T-cell (primary cell): ENCODE results near the gene AMOTL2. TPM values are rescaled to one million over a fixed set of nuclear protein-coding genes. Genes with fewer than 3 reads are reported as not detected.

Experiments
- ATAC-seq, 4 experiments: fragments of 200-7000 bp in 3 of 4; fragments of 150-1000 bp in 1 of 4; cut with Tn5 transposase; replicated peaks in 1 of 4; 1 replicate in 3 of 4; 2 replicates in 1 of 4; pipeline ENCODE4 v1.10.0; 2021; ENCODE audit warnings: moderate library complexity in 3 of 4, mild to moderate bottlenecking in 2 of 4, moderate number of reproducible peaks in 1 of 4
- CTCF ChIA-PET, 2 donors: fragments of 300-600 bp; sonication (Branson Sonifier 250); formaldehyde crosslinking; loops; one replicate each; lab custom pipeline; 2022; ENCODE audit warnings: antibody characterized with exemption in 2 of 2; lab: Charles Lee
- POLR2A ChIA-PET, 2 donors: fragments of 300-600 bp; sonication (Branson Sonifier 250); formaldehyde crosslinking; loops; one replicate each; lab custom pipeline; 2022; ENCODE audit warnings: antibody characterized with exemption in 2 of 2; lab: Charles Lee
- DNase-seq, 35 experiments: peaks; one replicate each; pipeline versions ENCODE4 v3.0.0 to v3.0.0-alpha.2; 2013 to 2023
- H3K27ac ChIP-seq: one replicate; pipeline ENCODE4 v1.5.1; 2013; ENCODE audit warnings: low read length
- H3K27me3 ChIP-seq, 2 experiments: replicated peaks in 1 of 2; 1 replicate in 1 of 2; 2 replicates in 1 of 2; pipeline versions ENCODE4 v1.6.1 to v1.7.0; 2013; ENCODE audit warnings: low read length in 1 of 2, mixed read lengths in 1 of 2; ENCODE audit not compliant: control insufficient read depth in 2 of 2, insufficient read depth in 2 of 2; ENCODE audit errors: extremely low read depth in 1 of 2
- H3K36me3 ChIP-seq, 2 donors: 1 replicate in 1 of 2; 2 replicates in 1 of 2; pipeline versions ENCODE4 v1.6.1 to v1.7.0; 2013; ENCODE audit warnings: low read length in 1 of 2; ENCODE audit not compliant: control insufficient read depth in 2 of 2, insufficient read depth in 1 of 2; ENCODE audit errors: extremely low read depth in 1 of 2
- H3K4me1 ChIP-seq, 2 experiments: 1 replicate in 1 of 2; 2 replicates in 1 of 2; pipeline versions ENCODE4 v1.6.1 to v1.7.0; 2013; ENCODE audit warnings: low read length in 2 of 2, mixed read lengths in 1 of 2; ENCODE audit not compliant: insufficient read depth in 2 of 2, control insufficient read depth in 1 of 2; ENCODE audit errors: extremely low read depth in 1 of 2
- H3K4me3 ChIP-seq, 2 donors: 1 replicate in 1 of 2; 2 replicates in 1 of 2; pipeline versions ENCODE4 v1.5.1 to v1.7.0; 2013; ENCODE audit warnings: mild to moderate bottlenecking in 2 of 2, low read length in 1 of 2, moderate library complexity in 1 of 2; ENCODE audit not compliant: control insufficient read depth in 1 of 2; ENCODE audit errors: extremely low read depth in 1 of 2
- H3K9me3 ChIP-seq: 2 replicates; pipeline ENCODE4 v1.7.0; 2013
- H3K27ac Mint-ChIP-seq, 2 donors: one replicate each; pipeline ENCODE4 v1.8.0; 2020 to 2021; ENCODE audit warnings: mild to moderate bottlenecking in 2 of 2, mixed read lengths in 2 of 2
- H3K27me3 Mint-ChIP-seq, 2 donors: one replicate each; pipeline ENCODE4 v1.8.0; 2021 to 2022; ENCODE audit warnings: mixed read lengths in 2 of 2
- H3K36me3 Mint-ChIP-seq: one replicate; pipeline ENCODE4 v1.8.0; 2021; ENCODE audit warnings: mixed read lengths
- H3K4me1 Mint-ChIP-seq, 3 donors: one replicate each; pipeline ENCODE4 v1.8.0; 2020 to 2022; ENCODE audit warnings: mixed read lengths in 3 of 3, mild to moderate bottlenecking in 1 of 3
- H3K4me3 Mint-ChIP-seq, 3 donors: one replicate each; pipeline ENCODE4 v1.8.0; 2020 to 2022; ENCODE audit warnings: mild to moderate bottlenecking in 3 of 3, mixed read lengths in 3 of 3, moderate library complexity in 3 of 3
- H3K9me3 Mint-ChIP-seq, 3 donors: one replicate each; pipeline ENCODE4 v1.8.0; 2020 to 2022; ENCODE audit warnings: mixed read lengths in 3 of 3
- WGBS: methylation state at CpG from one replicate; pipeline ENCODE4 v1.1.5; 2013; ENCODE audit warnings: missing lambda C conversion rate; ENCODE audit not compliant: insufficient coverage; 5-methylcytosine and 5-hydroxymethylcytosine counted together
- total RNA-seq, 35 experiments: library from RNA in 6 of 35; stranded (reverse) in 6 of 35; fragments of 120-200 nt in 1 of 35; gene quantifications; one replicate each; pipeline versions ENCODE4 v1.2.1 to v1.2.4 and lab custom pipeline; 2013 to 2026

AMOTL2 gene
- total RNA-seq, 5 donors from 2014 or later (not counting 1 experiment from before 2014, with no cell fraction given) = 0.20 to 0.96 (median 0.76) TPM; not detected in 2

DNA sequence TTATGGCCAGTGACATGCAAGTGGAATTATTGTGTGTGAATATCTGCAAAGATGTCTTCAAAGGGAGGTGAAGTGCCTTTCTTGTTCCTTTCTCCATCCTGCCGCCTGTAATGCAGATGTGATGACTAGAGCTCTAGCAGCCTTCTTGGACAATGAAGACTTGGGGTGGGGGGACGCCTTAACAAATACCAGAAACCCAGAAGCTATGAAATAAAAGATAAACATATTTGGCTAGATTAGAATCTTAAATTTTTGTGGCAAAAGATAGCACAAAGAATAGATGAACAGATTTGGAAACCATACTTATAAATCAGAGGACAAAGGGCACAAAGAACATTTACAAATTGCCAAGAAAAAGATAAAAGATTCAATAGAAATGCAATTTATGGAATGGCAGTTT, 56.1 kb downstream of the AMOTL2 start:
- Histone ChIP-seq H3K36me3 (no peaks in the 10 kb centered on the region), H3K27ac (no peak overlapping the region), H3K4me1 (no peaks in the 10 kb centered on the region), H3K27me3 (peaks cover 3 to 26% of the 10 kb centered on the region in 2 experiments), H3K4me3 (no peak overlapping the region), H3K9me3 (no peaks in the 10 kb centered on the region)
- ATAC-seq (no peak), DNase-seq (no peak)
- ChIA-PET CTCF (interaction anchor here in 1 of 2 donors (1.3 kb wide), 1 partner anchor 10 kb away, joined by 5 read pairs; no protein-coding TSS in a partner anchor), POLR2A (no interaction called here)
- H3K27ac Mint-ChIP-seq = no peak overlapping the region
- H3K36me3 Mint-ChIP-seq = no peaks in the 10 kb centered on the region
- H3K9me3 Mint-ChIP-seq = no peaks in the 10 kb centered on the region
- H3K27me3 Mint-ChIP-seq = peaks cover 17 to 24% of the 10 kb centered on the region in 2 donors
- no CpG with 5 or more reads among the region's 2 CpGs for WGBS
- H3K4me3 Mint-ChIP-seq = no peak overlapping the region
- peaks cover 0 to 4% (median 3%) of the 10 kb centered on the region in 3 donors for H3K4me1 Mint-ChIP-seq

DNA sequence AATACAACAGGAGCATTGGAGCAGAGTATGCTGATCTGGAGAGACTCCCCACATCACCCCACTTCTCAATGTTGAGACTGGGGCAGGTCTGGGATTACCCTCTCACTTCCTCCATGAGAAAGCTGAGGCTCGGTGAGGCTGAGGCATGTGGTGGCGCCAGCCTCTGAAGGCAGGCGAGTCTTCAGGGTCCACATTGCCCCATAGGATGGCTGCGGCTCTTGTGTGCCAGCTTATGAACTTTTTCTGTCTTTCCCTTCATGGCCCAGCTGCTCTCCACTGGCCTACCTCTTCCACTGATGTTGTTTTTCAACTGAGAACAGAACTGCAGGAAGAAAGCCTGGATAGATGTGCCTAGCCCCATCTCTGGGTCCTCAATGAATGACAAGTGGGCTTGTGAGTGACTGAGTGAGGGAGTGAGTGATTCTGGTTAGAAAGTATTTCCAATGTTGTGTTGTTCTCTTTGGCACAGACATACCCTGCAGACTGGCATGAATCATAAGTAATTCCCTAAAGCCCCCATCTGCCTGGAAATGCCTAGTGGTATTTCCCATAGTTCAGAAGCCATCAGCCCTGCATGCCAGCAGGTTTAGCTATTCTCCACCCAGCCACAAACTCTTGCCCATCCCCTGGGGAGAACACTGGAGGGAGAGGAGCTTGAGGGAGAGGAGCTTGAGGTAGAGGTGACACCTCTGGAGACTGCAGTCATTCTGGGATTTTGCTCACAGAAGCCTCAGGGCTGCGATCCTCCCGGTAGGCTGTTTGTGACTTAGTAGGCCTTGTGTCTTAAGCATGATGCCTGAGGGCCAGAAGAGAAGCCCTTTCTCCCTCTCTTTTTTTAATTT, 56.9 kb downstream of the AMOTL2 start:
- H3K27me3 Mint-ChIP-seq = peaks cover 17 to 24% of the 10 kb centered on the region in 2 donors
- no peak overlapping the region for H3K4me3 Mint-ChIP-seq
- peaks cover 0 to 5% (median 4%) of the 10 kb centered on the region in 3 donors for H3K4me1 Mint-ChIP-seq
- Histone ChIP-seq H3K27ac (no peak overlapping the region), H3K4me1 (no peaks in the 10 kb centered on the region), H3K27me3 (peaks cover 3 to 34% of the 10 kb centered on the region in 2 experiments), H3K36me3 (no peaks in the 10 kb centered on the region), H3K9me3 (no peaks in the 10 kb centered on the region), H3K4me3 (no peak overlapping the region)
- H3K27ac Mint-ChIP-seq = no peak overlapping the region
- DNase-seq (no peak), ATAC-seq (no peak)
- ChIA-PET POLR2A (no interaction called here), CTCF (interaction anchor here (0.6 to 1.3 kb wide), 2 partner anchors 9 to 76 kb away, joined by 5 to 8 read pairs; no protein-coding TSS in a partner anchor)
- 93% methylated on average over 2 of the region's 6 CpGs for WGBS
- no peaks in the 10 kb centered on the region for H3K9me3 Mint-ChIP-seq
- no peaks in the 10 kb centered on the region for H3K36me3 Mint-ChIP-seq

DNA sequence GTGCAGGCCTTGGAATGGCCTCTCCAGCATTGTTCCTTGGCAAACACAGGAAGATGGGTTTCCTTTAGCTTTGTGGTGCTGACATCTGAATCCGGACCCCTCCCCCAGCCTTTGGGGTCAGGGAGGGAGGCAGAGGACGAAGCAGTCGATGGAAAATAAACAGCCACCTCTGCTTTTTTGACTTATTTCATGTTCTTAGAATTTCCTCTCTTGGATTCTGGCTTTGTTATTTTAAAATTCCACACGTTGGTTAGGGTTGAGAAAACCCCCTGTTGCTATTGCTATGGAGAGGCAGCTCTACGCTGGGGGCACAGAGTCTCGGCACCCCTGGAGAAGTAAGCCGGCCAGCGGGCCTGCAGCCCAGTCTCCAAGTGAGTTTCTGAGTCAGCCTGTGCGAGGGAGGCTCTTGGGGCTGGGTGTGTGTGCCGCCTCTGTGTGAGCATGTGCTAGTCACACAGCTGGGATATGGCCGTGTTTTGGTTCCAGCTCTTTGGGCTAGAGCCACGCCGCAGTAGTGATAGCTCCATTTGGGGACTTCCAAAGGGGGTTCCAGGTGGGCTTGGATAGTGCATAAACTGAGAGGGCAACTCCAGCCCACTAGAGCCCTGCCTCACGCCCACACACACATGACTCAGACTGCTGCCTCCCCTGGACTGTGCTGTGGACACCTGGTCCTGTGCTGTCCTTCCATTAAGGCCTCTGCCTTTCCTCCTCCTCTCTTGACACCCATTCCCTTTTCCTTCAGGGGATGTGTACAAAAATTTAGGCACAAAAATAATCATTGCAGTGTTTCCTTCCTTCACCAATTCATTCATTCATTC, 58.8 kb downstream of the AMOTL2 start:
- ChIA-PET CTCF (no interaction called here), POLR2A (no interaction called here)
- WGBS = 93% methylated on average over 8 of the region's 14 CpGs
- Mint-ChIP-seq H3K27me3 (peaks cover 21 to 33% of the 10 kb centered on the region in 2 donors), H3K9me3 (no peaks in the 10 kb centered on the region), H3K4me3 (no peak overlapping the region), H3K27ac (no peak overlapping the region), H3K4me1 (peaks cover 0 to 5% (median 4%) of the 10 kb centered on the region in 3 donors), H3K36me3 (no peaks in the 10 kb centered on the region)
- Histone ChIP-seq H3K27ac (no peak overlapping the region), H3K4me1 (no peaks in the 10 kb centered on the region), H3K36me3 (no peaks in the 10 kb centered on the region), H3K4me3 (no peak overlapping the region), H3K27me3 (peaks cover 3 to 43% of the 10 kb centered on the region in 2 experiments), H3K9me3 (no peaks in the 10 kb centered on the region)
- DNase-seq (no peak), ATAC-seq (no peak)

DNA sequence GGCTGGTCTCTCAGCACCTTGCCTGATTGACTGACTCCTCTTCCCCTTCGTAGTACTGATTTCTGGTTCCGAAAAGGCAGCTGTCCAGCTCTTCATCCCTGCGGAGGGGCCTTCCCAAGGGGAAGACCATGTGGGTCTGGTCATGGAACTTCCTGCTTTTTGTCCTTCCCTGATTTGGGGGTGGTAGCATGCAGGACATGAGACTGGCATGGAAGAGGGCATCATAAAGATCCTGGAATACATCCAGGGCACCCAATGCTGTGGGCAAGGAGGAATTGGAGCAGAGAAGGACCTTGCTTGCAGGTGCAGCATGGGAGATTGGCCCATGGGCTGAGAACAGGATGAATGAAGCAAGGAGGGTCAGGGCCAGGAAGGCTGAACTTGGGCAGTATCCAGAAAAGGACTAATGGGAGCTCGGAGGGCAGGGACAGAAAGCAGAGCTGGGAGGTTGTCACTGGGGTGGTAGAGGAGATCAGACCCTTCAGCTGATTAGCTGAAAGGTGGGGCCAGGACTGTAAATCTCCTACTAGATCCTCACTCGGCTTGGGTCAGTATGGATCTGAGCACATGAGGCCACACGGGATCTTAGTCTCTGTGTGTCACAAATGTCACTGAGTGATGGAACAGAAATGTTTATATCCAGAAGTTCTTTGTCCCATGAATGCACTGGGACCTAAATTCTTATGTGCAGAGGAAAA, 59.5 kb downstream of the AMOTL2 start:
- Mint-ChIP-seq H3K4me1 (peaks cover 0 to 5% (median 4%) of the 10 kb centered on the region in 3 donors), H3K4me3 (no peak overlapping the region), H3K9me3 (no peaks in the 10 kb centered on the region), H3K27ac (no peak overlapping the region), H3K36me3 (no peaks in the 10 kb centered on the region), H3K27me3 (peaks cover 21 to 37% of the 10 kb centered on the region in 2 donors)
- no peaks in the 10 kb centered on the region for H3K4me1 ChIP-seq
- H3K4me3 ChIP-seq = no peak overlapping the region
- ATAC-seq (no peak), DNase-seq (no peak)
- H3K36me3 ChIP-seq = no peaks in the 10 kb centered on the region
- 88% methylated on average over 5 of the region's 6 CpGs for WGBS
- no peaks in the 10 kb centered on the region for H3K9me3 ChIP-seq
- H3K27ac ChIP-seq = no peak overlapping the region
- CTCF ChIA-PET = no interaction called here
- peaks cover 3 to 48% of the 10 kb centered on the region in 2 experiments for H3K27me3 ChIP-seq
- POLR2A ChIA-PET = no interaction called here

DNA sequence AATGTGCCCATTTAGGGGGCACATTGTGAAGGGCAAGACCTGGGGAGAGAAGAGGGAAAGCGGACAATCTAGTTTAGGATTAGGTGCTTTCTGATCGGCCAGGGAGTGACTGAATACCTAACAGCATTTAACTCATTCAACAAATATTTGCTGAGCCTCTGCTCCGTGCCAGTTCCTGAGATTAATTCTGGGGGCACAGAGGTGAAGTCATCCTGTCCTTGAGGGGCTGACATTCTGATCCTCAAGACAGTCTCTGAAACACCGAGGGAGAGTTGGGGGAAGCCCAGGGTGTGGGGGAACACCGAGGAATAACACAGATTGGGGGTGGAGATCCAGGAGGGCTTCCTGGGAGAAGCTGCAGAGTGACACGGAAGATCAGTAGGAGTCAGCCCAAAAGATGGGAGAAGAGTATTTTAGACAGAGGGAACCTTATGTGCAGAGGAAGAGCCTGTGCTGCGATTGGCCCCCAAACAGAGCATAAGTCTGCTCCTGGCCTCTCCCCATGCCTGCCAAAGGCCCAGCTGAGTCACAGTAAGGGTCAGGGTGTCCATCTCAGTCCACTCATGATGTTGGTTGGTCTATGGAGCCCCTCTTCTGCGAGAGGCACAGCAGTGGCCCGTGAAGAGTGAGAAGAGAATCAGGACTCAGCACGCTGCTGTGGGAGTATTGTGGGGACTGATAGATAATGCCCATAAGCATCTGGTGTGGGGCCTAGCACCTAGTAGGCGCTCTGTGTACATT, 60.2 kb downstream of the AMOTL2 start:
- Histone ChIP-seq H3K4me3 (peak overlapping the region in 1 of 2 donors; percentile 8), H3K27me3 (peaks cover 3 to 48% of the 10 kb centered on the region in 2 experiments), H3K27ac (no peak overlapping the region), H3K4me1 (no peaks in the 10 kb centered on the region), H3K36me3 (no peaks in the 10 kb centered on the region), H3K9me3 (no peaks in the 10 kb centered on the region)
- DNase-seq = no peak
- Mint-ChIP-seq H3K36me3 (no peaks in the 10 kb centered on the region), H3K4me3 (no peak overlapping the region), H3K27me3 (peaks cover 21 to 37% of the 10 kb centered on the region in 2 donors), H3K4me1 (peaks cover 0 to 5% (median 4%) of the 10 kb centered on the region in 3 donors), H3K27ac (no peak overlapping the region), H3K9me3 (no peaks in the 10 kb centered on the region)
- 81% methylated on average over 7 of the region's 11 CpGs for WGBS
- ChIA-PET CTCF (no interaction called here), POLR2A (no interaction called here)
- ATAC-seq = no peak
